ENCODE data around the gene GALNT3. TPM values are rescaled to one million over a fixed set of nuclear protein-coding genes. Genes with fewer than 3 reads are reported as not detected.

GALNT3 gene
- total RNA-seq, 1 experiment from 2014 or later = 17.2 TPM

DNA sequence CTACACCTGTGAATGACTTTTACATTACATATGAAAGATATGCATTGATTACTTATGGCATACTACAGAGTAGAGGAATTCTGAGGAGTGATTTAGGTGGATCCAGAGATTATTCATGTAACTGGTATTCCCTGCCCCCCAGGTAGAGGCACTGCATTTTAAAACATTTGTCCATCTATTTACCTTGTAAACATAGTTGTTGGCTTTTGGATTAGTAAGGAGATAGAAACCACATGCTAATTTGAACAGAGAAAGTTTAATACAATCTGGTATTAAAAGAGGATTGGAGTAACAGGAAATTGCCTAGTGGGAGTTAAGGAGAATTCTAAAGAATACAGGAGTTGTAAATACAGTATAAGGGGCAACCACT, 15.9 kb downstream of the GALNT3 start:
- Mint-ChIP-seq H3K9me3 (ENCODE audit: unreplicated experiment) (no peaks in the 10 kb centered on the region), H3K4me3 (ENCODE audit: unreplicated experiment) (no peak overlapping the region), H3K36me3 (ENCODE audit: insufficient read depth, unreplicated experiment) (peaks cover 4% of the 10 kb centered on the region), H3K4me1 (ENCODE audit: low read depth, unreplicated experiment) (peaks cover 7% of the 10 kb centered on the region), H3K27ac (ENCODE audit: unreplicated experiment) (no peak overlapping the region), H3K27me3 (ENCODE audit: insufficient read depth, unreplicated experiment) (no peaks in the 10 kb centered on the region)
- intact Hi-C loops (cut with micrococcal nuclease; ENCODE audit: unreplicated experiment) = loop anchor here (2.0 to 5.0 kb wide), 2 partner anchors 76 to 219 kb away; no protein-coding TSS in a partner anchor
- no peak overlapping the region for H3K4me3 ChIP-seq (ENCODE audit: low read depth, low read length)
- ChIA-PET POLR2A (interaction anchor here (1.1 kb wide), 1 partner anchor 16 kb away, joined by 3 read pairs; the partner anchor contains the start of gene GALNT3), CTCF (interaction anchor here (1.7 kb wide), 1 partner anchor 15 kb away, joined by 8 read pairs; the partner anchor contains the start of gene GALNT3)
- H3K36me3 ChIP-seq (ENCODE audit: control insufficient read depth, insufficient read depth, low read length) = no peaks in the 10 kb centered on the region
- peak in 1 of 2 experiments; percentile 6 for DNase-seq
- H3K9me3 ChIP-seq = no peaks in the 10 kb centered on the region
- peaks cover 6% of the 10 kb centered on the region; the same call in 1 of the 2 replicates for H3K4me1 ChIP-seq
- no peaks in the 10 kb centered on the region for H3K27me3 ChIP-seq (replicated peaks; ENCODE audit: control insufficient read depth, insufficient read depth, low read length)
- BruUV-seq (replicated peaks) = no TSS peak
- TF ChIP-seq, protein P1, sequence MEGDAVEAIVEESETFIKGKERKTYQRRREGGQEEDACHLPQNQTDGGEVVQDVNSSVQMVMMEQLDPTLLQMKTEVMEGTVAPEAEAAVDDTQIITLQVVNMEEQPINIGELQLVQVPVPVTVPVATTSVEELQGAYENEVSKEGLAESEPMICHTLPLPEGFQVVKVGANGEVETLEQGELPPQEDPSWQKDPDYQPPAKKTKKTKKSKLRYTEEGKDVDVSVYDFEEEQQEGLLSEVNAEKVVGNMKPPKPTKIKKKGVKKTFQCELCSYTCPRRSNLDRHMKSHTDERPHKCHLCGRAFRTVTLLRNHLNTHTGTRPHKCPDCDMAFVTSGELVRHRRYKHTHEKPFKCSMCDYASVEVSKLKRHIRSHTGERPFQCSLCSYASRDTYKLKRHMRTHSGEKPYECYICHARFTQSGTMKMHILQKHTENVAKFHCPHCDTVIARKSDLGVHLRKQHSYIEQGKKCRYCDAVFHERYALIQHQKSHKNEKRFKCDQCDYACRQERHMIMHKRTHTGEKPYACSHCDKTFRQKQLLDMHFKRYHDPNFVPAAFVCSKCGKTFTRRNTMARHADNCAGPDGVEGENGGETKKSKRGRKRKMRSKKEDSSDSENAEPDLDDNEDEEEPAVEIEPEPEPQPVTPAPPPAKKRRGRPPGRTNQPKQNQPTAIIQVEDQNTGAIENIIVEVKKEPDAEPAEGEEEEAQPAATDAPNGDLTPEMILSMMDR (IDR thresholded peaks at IDR 0.05; ENCODE audit: insufficient read depth in 1 of 2, low read depth in 1 of 2, low read length in 1 of 2, severe bottlenecking in 1 of 2, unreplicated experiment in 1 of 2) = no peak

DNA sequence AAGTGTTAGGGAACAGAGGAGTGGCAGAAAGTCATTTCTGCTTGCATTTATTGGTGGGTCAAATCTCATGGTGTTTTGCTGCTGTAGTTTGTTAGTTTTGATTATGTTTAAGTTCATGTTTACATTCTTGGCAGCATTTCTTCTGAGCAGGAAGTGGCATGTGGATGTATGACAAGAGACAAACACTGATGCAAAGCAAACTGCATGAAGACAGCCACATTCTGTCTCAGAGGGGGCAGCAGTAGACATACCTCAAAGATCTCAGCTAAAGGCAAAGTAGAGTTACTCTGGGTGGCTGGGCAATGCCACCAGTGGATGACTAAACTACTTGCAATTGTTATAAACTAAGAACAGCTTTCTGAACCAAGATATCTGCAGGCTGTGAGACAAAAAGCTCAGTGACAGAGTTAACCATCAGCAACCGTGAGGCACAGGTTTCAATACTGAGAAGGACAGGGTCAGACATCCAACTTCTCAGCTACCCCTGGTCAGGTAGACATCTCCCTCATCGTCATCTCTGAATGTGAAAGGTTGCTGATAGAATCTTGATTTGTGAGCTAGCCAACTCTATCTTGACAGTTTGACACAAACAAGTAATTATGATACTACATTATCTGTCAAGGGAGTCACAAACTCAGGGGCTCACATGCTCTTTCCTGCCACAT, 16.4 kb downstream of the GALNT3 start:
- Mint-ChIP-seq H3K4me3 (ENCODE audit: unreplicated experiment) (no peak overlapping the region), H3K4me1 (ENCODE audit: low read depth, unreplicated experiment) (peaks cover 7% of the 10 kb centered on the region), H3K36me3 (ENCODE audit: insufficient read depth, unreplicated experiment) (peaks cover 9% of the 10 kb centered on the region), H3K27ac (ENCODE audit: unreplicated experiment) (no peak overlapping the region), H3K9me3 (ENCODE audit: unreplicated experiment) (no peaks in the 10 kb centered on the region), H3K27me3 (ENCODE audit: insufficient read depth, unreplicated experiment) (no peaks in the 10 kb centered on the region)
- Histone ChIP-seq H3K9me3 (no peaks in the 10 kb centered on the region), H3K4me1 (peaks cover 6% of the 10 kb centered on the region; the same call in 1 of the 2 replicates), H3K36me3 (ENCODE audit: control insufficient read depth, insufficient read depth, low read length) (no peaks in the 10 kb centered on the region), H3K27me3 (replicated peaks; ENCODE audit: control insufficient read depth, insufficient read depth, low read length) (no peaks in the 10 kb centered on the region), H3K4me3 (ENCODE audit: low read depth, low read length) (no peak overlapping the region)
- intact Hi-C loops (cut with micrococcal nuclease; ENCODE audit: unreplicated experiment) = loop anchor here (2.0 to 5.0 kb wide), 2 partner anchors 75 to 219 kb away; no protein-coding TSS in a partner anchor
- BruUV-seq (replicated peaks) = no TSS peak
- ChIA-PET CTCF (interaction anchor here (1.7 kb wide), 1 partner anchor 16 kb away, joined by 8 read pairs; the partner anchor contains the start of gene GALNT3), POLR2A (interaction anchor here (1.1 kb wide), 1 partner anchor 16 kb away, joined by 3 read pairs; the partner anchor contains the start of gene GALNT3)
- no peak for DNase-seq
- TF ChIP-seq, protein P1 (IDR thresholded peaks at IDR 0.05; ENCODE audit: insufficient read depth in 1 of 2, low read depth in 1 of 2, low read length in 1 of 2, severe bottlenecking in 1 of 2, unreplicated experiment in 1 of 2) = no peak

DNA sequence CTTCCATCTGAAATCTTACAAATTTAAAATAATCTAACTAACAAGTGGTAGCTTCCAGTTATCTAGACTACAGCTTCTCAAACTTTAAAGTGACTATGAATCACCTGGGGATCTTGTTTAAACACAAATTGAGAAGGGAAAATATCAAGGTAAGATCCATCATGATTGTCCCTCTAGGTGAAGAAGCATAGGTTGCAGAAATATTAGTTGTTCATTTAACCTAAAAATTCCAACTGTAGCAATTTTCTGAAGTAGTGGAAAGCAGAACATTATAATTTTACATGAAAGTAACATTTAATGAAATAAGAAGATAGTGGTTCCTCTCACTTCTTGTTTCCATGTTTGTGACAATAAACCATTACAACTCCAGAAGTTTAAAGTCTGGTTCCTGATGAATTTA, 17.3 kb downstream of the GALNT3 start:
- H3K27me3 ChIP-seq (replicated peaks; ENCODE audit: control insufficient read depth, insufficient read depth, low read length) = no peaks in the 10 kb centered on the region
- BruUV-seq (replicated peaks) = no TSS peak
- DNase-seq = no peak
- H3K36me3 ChIP-seq (ENCODE audit: control insufficient read depth, insufficient read depth, low read length) = no peaks in the 10 kb centered on the region
- Mint-ChIP-seq H3K9me3 (ENCODE audit: unreplicated experiment) (no peaks in the 10 kb centered on the region), H3K4me1 (ENCODE audit: low read depth, unreplicated experiment) (peaks cover 7% of the 10 kb centered on the region), H3K27ac (ENCODE audit: unreplicated experiment) (no peak overlapping the region), H3K27me3 (ENCODE audit: insufficient read depth, unreplicated experiment) (no peaks in the 10 kb centered on the region), H3K4me3 (ENCODE audit: unreplicated experiment) (no peak overlapping the region), H3K36me3 (ENCODE audit: insufficient read depth, unreplicated experiment) (peaks cover 14% of the 10 kb centered on the region)
- H3K4me1 ChIP-seq = peaks cover 6% of the 10 kb centered on the region; the same call in 1 of the 2 replicates
- CTCF ChIA-PET = no interaction called here
- TF ChIP-seq, protein P1 (IDR thresholded peaks at IDR 0.05; ENCODE audit: insufficient read depth in 1 of 2, low read depth in 1 of 2, low read length in 1 of 2, severe bottlenecking in 1 of 2, unreplicated experiment in 1 of 2) = no peak
- H3K9me3 ChIP-seq = no peaks in the 10 kb centered on the region
- POLR2A ChIA-PET = no interaction called here
- intact Hi-C loops (cut with micrococcal nuclease; ENCODE audit: unreplicated experiment) = loop anchor here (5.0 kb wide), 1 partner anchor 74 kb away; no protein-coding TSS in a partner anchor
- H3K4me3 ChIP-seq (ENCODE audit: low read depth, low read length) = no peak overlapping the region
